OCI-LY1 (cell line): ENCODE data around the gene SRSF7.

Experiments
- H2AFZ ChIP-seq: fragments of 200-600 bp; sonication (generic), shearing (Covaris generic); 2 replicates; pipeline ENCODE4 v1.6.0; 2014; ENCODE audit warnings: antibody characterized with exemption, mild to moderate bottlenecking, low read length
- H3F3A ChIP-seq: fragments of 200-600 bp; sonication (generic), shearing (Covaris generic); 2 replicates; pipeline ENCODE4 v1.6.0; 2014; ENCODE audit warnings: mild to moderate bottlenecking, antibody characterized with exemption, low read length, moderate library complexity; ENCODE audit not compliant: insufficient read depth
- H3K27ac ChIP-seq: fragments of 200-600 bp; sonication (generic); 2 replicates; pipeline ENCODE4 v1.5.1; 2014; ENCODE audit warnings: low read length, mixed run types, mild to moderate bottlenecking, low read depth; ENCODE audit not compliant: poor library complexity, severe bottlenecking
- H3K27me3 ChIP-seq: fragments of 200-600 bp; sonication (generic); 2 replicates; pipeline ENCODE4 v1.6.0; 2014; ENCODE audit warnings: antibody characterized with exemption, mild to moderate bottlenecking, low read length, moderate library complexity; ENCODE audit not compliant: insufficient read depth
- H3K36me3 ChIP-seq: fragments of 200-600 bp; sonication (generic); 2 replicates; pipeline ENCODE4 v1.6.1; 2014; ENCODE audit warnings: mild to moderate bottlenecking, antibody characterized with exemption, low read length, moderate library complexity, mixed read lengths; ENCODE audit not compliant: insufficient read depth
- H3K4me1 ChIP-seq: fragments of 200-600 bp; sonication (generic); 2 replicates; pipeline ENCODE4 v1.5.1; 2014; ENCODE audit warnings: mild to moderate bottlenecking, low read length, moderate library complexity; ENCODE audit not compliant: insufficient read depth, severe bottlenecking
- H3K4me2 ChIP-seq: fragments of 200-600 bp; sonication (generic), shearing (Covaris generic); 2 replicates; pipeline ENCODE4 v1.6.1; 2014; ENCODE audit warnings: low read length
- H3K4me3 ChIP-seq: fragments of 200-600 bp; sonication (generic); 2 replicates; pipeline ENCODE4 v1.5.1; 2014; ENCODE audit warnings: low read length, low read depth, mild to moderate bottlenecking, mixed read lengths; ENCODE audit not compliant: poor library complexity, severe bottlenecking
- H3K79me2 ChIP-seq: fragments of 200-600 bp; shearing (Covaris generic); 2 replicates; pipeline ENCODE4 v1.6.1; 2016; ENCODE audit warnings: mixed run types, low read length, mixed read lengths; ENCODE audit not compliant: insufficient read depth
- H3K9ac ChIP-seq: fragments of 200-600 bp; sonication (generic), shearing (Covaris generic); 2 replicates; pipeline ENCODE4 v1.6.1; 2014; ENCODE audit warnings: mild to moderate bottlenecking, low read length, mixed read lengths
- H3K9me2 ChIP-seq: fragments of 200-600 bp; sonication (generic), shearing (Covaris generic); 2 replicates; pipeline ENCODE4 v1.6.1; 2014; ENCODE audit warnings: low read depth, mild to moderate bottlenecking, low read length, mixed read lengths
- H3K9me3 ChIP-seq: fragments of 200-600 bp; shearing (Covaris generic); 2 replicates; pipeline ENCODE4 v1.6.1; 2014; ENCODE audit warnings: low read length, mixed read lengths
- H4K20me1 ChIP-seq: fragments of 200-600 bp; sonication (generic), shearing (Covaris generic); 2 replicates; pipeline ENCODE4 v1.6.0; 2016; ENCODE audit warnings: mild to moderate bottlenecking, low read length; ENCODE audit not compliant: insufficient read depth
- CTCF ChIP-seq: fragments of 200-600 bp; sonication (generic), shearing (Covaris generic); IDR thresholded peaks from 2 replicates; pipeline ENCODE4 v1.5.1; 2017; ENCODE audit warnings: mild to moderate bottlenecking, antibody characterized with exemption, low read length, moderate library complexity, mixed read lengths
- EZH2 ChIP-seq: fragments of 200-600 bp; sonication (generic), shearing (Covaris generic); IDR thresholded peaks from 2 replicates; pipeline ENCODE4 v1.8.0; 2017; ENCODE audit warnings: borderline replicate concordance, mixed run types, mild to moderate bottlenecking, antibody characterized with exemption, low read length, moderate library complexity, mixed read lengths

Gene SRSF7

GRCh38 chr2:38720613-38721241 is 30.4 kb downstream of the SRSF7 start:
- Histone ChIP-seq H3K9me2 (no peaks in the 10 kb centered on the region), H3K4me3 (no peak overlapping the region), H3K79me2 (no peaks in the 10 kb centered on the region), H4K20me1 (no peaks in the 10 kb centered on the region), H3K9me3 (no peaks in the 10 kb centered on the region), H3K4me2 (no peak overlapping the region), H3K4me1 (peaks cover 14% of the 10 kb centered on the region), H3K36me3 (no peaks in the 10 kb centered on the region), H2AFZ (no peak overlapping the region), H3K27ac (no peak overlapping the region), H3F3A (no peaks in the 10 kb centered on the region), H3K9ac (no peak overlapping the region), H3K27me3 (0 out of 2 replicates have a peak, but pooled peaks cover 5% of the 10 kb centered on the region)
- TF ChIP-seq EZH2 (no peak), CTCF (no peak)

- Histone ChIP-seq H3K79me2 (no peaks in the 10 kb centered on the region), H4K20me1 (no peaks in the 10 kb centered on the region), H3K9me3 (no peaks in the 10 kb centered on the region), H3K9me2 (no peaks in the 10 kb centered on the region), H3K27me3 (0 out of 2 replicates have a peak, but pooled peaks cover 5% of the 10 kb centered on the region), H3K9ac (no peak overlapping the region), H3K4me1 (peaks cover 14% of the 10 kb centered on the region), H3K36me3 (no peaks in the 10 kb centered on the region), H3K4me2 (no peak overlapping the region), H3K27ac (no peak overlapping the region), H3F3A (no peaks in the 10 kb centered on the region), H2AFZ (no peak overlapping the region), H3K4me3 (no peak overlapping the region)
- TF ChIP-seq EZH2 (no peak), CTCF (no peak)
Observed at GRCh38 chr2:38719706-38720105, 31.5 kb downstream of the SRSF7 start.

GRCh38 chr2:38718601-38719000 is 32.6 kb downstream of the SRSF7 start:
- 0 out of 2 replicates have a peak, but pooled peaks cover 5% of the 10 kb centered on the region for H3K27me3 ChIP-seq
- no peaks in the 10 kb centered on the region for H3K9me2 ChIP-seq
- H4K20me1 ChIP-seq, result no peaks in the 10 kb centered on the region
- H3K4me3 ChIP-seq, result no peak overlapping the region
- H3K9me3 ChIP-seq, result no peaks in the 10 kb centered on the region
- no peaks in the 10 kb centered on the region for H3K79me2 ChIP-seq
- H3K36me3 ChIP-seq, result no peaks in the 10 kb centered on the region
- H3K27ac ChIP-seq, result no peak overlapping the region
- no peak overlapping the region for H2AFZ ChIP-seq
- no peak overlapping the region for H3K4me2 ChIP-seq
- no peak overlapping the region for H3K9ac ChIP-seq
- no peaks in the 10 kb centered on the region for H3F3A ChIP-seq
- peaks cover 14% of the 10 kb centered on the region for H3K4me1 ChIP-seq
- no peak for TF ChIP-seq EZH2
- TF ChIP-seq CTCF, result no peak
